GM10266 (cell line): ENCODE data around the gene CXXC1.

Experiments used
- DNase-seq: peaks from one replicate; pipeline ENCODE4 v3.0.0; 2012; ENCODE audit errors: extremely low spot score
- CTCF ChIP-seq: IDR thresholded peaks from 2 replicates; pipeline ENCODE4 v1.5.1; 2012; ENCODE audit warnings: mild to moderate bottlenecking, low read depth; ENCODE audit not compliant: control insufficient read depth, insufficient read depth; ENCODE audit errors: missing control alignments

CXXC1 gene

GRCh38 chr18:50273203-50274043, 14.1 kb downstream of the CXXC1 start:
- TF ChIP-seq CTCF, result no peak
- DNase-seq, result no peak

DNA sequence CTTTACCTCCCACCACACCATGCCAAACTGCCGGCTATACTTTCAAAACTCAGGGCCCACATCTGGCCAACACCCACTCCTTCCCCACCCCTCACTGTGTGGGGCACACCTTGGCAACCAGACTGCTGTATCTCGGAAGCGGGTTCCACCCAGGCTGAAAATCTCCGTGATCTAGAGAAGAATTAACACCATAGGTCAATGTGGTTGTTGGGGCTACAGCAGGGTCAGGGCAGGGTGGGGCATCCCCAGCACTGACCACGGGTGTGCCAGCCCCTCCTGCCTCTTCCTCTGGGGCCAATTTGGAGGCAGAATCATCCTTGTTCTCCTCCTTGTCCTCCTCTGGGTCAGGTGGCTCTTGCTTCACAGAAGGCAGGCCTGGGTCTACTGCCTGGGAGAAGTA, 14.9 kb downstream of the CXXC1 start:
- TF ChIP-seq CTCF, result no peak
- no peak for DNase-seq

DNA sequence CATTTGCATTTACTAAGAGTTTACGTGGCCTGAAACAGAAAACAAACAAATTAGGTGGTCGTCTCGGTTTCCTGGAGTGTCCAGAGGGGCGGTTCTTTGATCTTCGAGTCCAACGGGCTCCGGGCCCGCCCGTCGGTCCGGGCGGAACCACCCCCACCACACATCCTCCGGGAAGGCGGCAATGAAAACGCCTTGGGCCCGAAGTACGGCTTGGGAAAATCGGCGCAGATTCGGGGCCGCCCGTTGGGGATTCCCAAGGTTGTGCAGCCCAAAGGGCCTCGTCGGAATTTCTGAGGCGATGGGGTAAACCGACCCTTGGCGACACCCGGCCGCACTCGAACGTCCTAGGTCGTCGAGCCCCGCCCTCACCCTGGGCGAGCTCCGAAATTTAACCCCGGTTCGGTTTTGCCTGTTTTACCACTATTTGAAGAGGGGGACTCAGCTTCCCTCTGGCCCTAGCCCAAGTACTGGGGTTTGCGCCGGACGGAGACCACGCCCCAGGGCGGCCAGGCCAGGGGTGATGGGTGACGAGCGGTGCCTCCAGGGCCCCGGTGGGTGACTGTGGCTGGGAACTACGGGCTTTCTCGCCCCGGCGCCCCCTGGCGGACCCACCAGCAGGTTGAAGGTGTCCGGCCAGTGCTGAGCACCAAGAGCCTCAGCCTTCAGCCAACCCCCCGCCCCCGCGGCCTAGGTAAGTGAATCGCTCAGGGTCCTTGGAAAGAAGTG, 19.3 kb downstream of the CXXC1 start:
- DNase-seq, result peak; percentile 90
- peak; percentile 81 for TF ChIP-seq CTCF

GRCh38 chr18:50266248-50266704, 21.2 kb downstream of the CXXC1 start, which contains the start of gene CFAP53:
Gene CFAP53, minus strand, starts transcription at chr18:50266495. Its CDS starts 91 bp downstream, at chr18:50266404.
- TF ChIP-seq CTCF, result no peak
- peak; percentile 94 for DNase-seq

- DNase-seq, result no peak
- no peak for TF ChIP-seq CTCF
Observed at GRCh38 chr18:50262977-50263376, 24.5 kb downstream of the CXXC1 start.

DNA sequence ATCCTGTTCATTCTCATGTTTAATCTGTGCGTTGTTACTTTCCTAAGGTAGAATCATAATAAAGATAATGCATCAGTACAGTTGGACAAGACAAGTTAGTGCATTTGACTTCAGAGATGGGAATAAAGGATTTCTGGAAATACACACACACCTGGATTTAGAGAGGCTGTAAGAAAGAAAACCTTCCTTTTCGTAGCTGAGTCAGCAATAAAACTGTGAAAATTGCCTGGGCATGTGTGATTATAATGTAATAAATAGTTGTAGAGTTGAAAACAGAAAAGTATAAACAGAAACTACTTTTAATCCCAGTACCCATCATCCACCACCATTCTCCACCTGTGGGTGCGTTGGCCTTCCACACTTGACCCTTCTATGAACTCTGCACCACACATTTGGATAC, 36.6 kb downstream of the CXXC1 start:
- no peak for DNase-seq
- TF ChIP-seq CTCF, result no peak

- TF ChIP-seq CTCF, result no peak
- DNase-seq, result no peak
Observed at GRCh38 chr18:50249576-50249975, 37.9 kb downstream of the CXXC1 start.
